GM13977 (cell line): ENCODE data around the gene TRPM1.
"Not testable (repeated sequence)": the region's sequence is repeated elsewhere in the genome, so short reads cannot be mapped to it uniquely, and the experiment has no call there.

Experiments used
- DNase-seq: peaks from one replicate; pipeline ENCODE4 v3.0.0; 2012; ENCODE audit warnings: low spot score
- in situ Hi-C: fragments of 300-500 bp; cut with MboI; formaldehyde crosslinking; loops from one replicate; pipeline ENCODE4 v1.12.0; 2022; ENCODE audit warnings: low sequenced_read_pairs, low pct_unique_long_range_greater_than_20kb, mixed read lengths, inconsistent platforms; ENCODE audit not compliant: unreplicated experiment
- TF ChIP-seq, protein P1 (sequence below): IDR thresholded peaks from 2 replicates; pipeline ENCODE4 v1.5.1; 2012; ENCODE audit warnings: mild to moderate bottlenecking, control low read depth; ENCODE audit not compliant: insufficient read depth; ENCODE audit errors: extremely low read depth, missing control alignments

TRPM1 gene

DNA sequence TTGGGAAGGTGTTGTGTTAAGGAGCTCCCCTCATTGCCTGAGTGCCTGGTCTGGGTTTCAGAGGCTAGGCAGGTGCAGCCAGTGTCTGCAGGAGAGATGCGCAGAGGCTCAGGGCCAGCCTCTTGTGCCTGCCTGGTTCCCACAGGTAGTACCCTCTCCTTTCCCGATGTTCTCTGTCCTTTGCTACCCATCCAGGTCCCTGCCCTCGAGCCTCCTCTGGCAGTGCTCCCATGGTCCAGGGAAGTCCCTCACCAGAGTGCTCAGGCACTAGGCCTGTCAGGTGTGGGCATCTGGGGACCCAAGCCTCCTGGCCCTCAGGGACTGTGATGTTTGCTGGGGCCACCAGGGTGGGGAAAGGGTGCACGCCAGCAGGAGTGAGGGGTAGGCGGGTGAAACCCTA, 5.0 kb downstream of the TRPM1 start:
- TF ChIP-seq, protein P1, sequence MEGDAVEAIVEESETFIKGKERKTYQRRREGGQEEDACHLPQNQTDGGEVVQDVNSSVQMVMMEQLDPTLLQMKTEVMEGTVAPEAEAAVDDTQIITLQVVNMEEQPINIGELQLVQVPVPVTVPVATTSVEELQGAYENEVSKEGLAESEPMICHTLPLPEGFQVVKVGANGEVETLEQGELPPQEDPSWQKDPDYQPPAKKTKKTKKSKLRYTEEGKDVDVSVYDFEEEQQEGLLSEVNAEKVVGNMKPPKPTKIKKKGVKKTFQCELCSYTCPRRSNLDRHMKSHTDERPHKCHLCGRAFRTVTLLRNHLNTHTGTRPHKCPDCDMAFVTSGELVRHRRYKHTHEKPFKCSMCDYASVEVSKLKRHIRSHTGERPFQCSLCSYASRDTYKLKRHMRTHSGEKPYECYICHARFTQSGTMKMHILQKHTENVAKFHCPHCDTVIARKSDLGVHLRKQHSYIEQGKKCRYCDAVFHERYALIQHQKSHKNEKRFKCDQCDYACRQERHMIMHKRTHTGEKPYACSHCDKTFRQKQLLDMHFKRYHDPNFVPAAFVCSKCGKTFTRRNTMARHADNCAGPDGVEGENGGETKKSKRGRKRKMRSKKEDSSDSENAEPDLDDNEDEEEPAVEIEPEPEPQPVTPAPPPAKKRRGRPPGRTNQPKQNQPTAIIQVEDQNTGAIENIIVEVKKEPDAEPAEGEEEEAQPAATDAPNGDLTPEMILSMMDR = no peak
- in situ Hi-C loops = no loop called here

DNA sequence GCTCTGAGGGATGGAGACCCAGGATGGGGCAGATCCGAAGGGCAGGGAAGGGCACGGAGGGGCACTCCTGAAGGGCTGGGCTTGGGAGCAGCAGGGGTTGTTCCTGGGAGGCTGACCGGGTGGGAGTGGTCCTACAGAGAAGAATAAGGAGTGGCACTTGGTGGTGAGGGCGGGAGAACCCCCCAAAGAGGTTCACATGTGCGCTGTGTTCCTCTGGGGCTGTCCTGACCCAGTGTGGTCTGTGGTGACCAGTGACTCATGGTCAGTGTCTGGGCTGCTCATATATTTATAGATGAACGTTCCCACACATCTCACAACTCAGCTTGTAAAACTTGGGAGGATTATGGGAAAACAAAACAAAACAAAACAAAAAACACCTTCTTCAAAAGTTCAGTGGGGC, 10.0 kb downstream of the TRPM1 start:
- TF ChIP-seq, protein P1 = no peak
- in situ Hi-C loops = no loop called here
- DNase-seq = no peak

More for the DNA sequence above, 5.0 kb downstream of the TRPM1 start:
- no peak for DNase-seq

- no peak for DNase-seq
- TF ChIP-seq, protein P1 = no peak
- in situ Hi-C loops = no loop called here
These were observed 10.8 kb downstream of the TRPM1 start for GRCh38 chr15:31090766-31091165.

- in situ Hi-C loops = no loop called here
- DNase-seq = no peak
- TF ChIP-seq, protein P1 = no peak
These were observed 12.0 kb downstream of the TRPM1 start for GRCh38 chr15:31089368-31090047.

DNA sequence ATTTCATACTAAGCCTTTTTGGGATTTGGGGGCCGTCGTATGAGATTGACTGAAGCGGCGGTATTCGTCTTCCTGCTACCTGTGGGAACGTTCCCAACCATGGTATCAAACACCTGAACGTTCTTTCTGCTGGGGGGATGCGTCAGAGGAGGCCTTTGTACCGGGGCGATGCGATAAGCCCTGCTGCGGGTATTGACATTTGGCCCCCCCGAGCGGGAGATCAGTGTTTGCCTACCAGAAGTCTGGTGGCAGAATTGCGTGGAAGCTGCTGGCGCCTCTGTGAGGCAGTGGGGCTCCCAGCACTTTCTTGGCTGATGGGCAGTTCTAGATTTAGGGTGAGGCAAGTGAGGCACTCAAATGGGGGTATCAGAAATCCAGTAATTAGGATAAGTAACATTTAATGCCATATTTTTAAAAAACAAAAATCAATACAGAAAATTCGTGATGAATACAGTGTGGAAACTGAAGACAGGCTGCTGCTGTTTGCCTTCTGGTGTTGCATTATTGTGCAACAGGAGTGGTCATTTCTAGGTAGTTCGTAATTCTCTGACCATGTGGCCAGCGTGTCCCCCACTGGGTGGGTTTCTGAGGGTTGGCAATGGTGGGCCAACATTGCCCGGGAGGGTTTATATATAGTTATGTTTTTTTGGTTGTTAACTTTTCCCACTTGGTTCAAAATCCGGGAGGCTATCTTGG, 12.7 kb downstream of the TRPM1 start:
- in situ Hi-C loops = no loop called here
- no peak for DNase-seq
- TF ChIP-seq, protein P1 = no peak

DNA sequence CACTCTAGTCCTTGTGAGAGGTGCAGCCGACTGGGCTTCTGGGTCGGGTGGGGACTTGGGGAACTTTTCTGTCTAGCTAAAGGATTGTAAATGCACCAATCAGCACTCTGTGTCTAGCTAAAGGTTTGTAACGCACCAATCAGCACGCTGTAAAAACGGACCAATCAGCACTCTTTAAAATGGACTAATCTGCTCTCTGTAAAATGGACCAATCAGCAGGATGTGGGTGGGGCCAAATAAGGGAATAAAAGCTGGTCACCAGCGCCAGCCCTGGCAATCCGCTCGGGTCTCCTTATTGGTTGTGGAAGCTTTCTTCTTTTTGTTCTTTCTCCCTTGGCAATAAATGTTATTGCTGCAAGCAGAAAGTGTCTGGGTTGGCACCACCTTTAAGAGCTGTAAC, 13.5 kb downstream of the TRPM1 start:
- in situ Hi-C loops, DNase-seq: not testable (repeated sequence)

DNA sequence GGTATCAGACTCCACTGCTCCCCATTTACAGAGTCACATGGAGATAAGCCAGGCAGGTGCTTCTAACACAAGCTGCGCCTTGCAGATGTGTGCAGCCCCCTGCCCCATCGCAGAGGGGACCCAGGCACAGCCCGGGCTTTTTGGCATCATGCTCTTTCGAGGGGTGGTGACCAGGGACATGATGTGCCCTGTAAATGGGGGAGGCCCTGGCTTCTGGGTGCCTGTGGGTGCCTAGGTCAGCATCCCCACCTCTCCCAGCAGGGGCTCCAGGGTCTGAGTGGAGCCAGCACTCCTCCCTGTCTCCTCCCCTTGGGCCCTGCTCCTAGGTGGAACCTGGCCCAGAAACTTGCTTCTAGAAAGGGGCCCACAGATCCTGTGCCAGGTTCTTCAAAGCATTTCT, 15.2 kb downstream of the TRPM1 start:
- in situ Hi-C loops = no loop called here
- no peak for DNase-seq
- TF ChIP-seq, protein P1 = no peak
